Lower lobe of right lung (tissue), 2 donors: ENCODE measurements around the gene EXOC4. TPM values are rescaled to one million over a fixed set of nuclear protein-coding genes. Genes with fewer than 3 reads are reported as not detected.

Experiments used
- ATAC-seq, 2 donors: fragments of 200-7000 bp; cut with Tn5 transposase; one replicate each; pipeline ENCODE4 v1.9.1; 2020 to 2022; ENCODE audit warnings: mild to moderate bottlenecking in 2 of 2, moderate library complexity in 2 of 2
- DNase-seq: peaks from one replicate; pipeline ENCODE4 v3.0.0-alpha.2; 2020
- H3K27ac ChIP-seq: fragments of 200-600 bp; one replicate; pipeline ENCODE4 v1.8.0; 2022
- H3K27me3 ChIP-seq: fragments of 200-600 bp; one replicate; pipeline ENCODE4 v1.8.0; 2022; ENCODE audit warnings: low read depth
- H3K36me3 ChIP-seq: fragments of 200-600 bp; one replicate; pipeline ENCODE4 v1.8.0; 2022; ENCODE audit warnings: mild to moderate bottlenecking
- H3K4me1 ChIP-seq: fragments of 200-600 bp; one replicate; pipeline ENCODE4 v1.8.0; 2022
- H3K4me3 ChIP-seq: fragments of 200-600 bp; one replicate; pipeline ENCODE4 v1.8.0; 2022; ENCODE audit warnings: mild to moderate bottlenecking
- H3K9me3 ChIP-seq: fragments of 200-600 bp; one replicate; pipeline ENCODE4 v1.8.0; 2022
- intact Hi-C: fragments of 100-400 bp; cut with DNase I; formaldehyde crosslinking; loops from one replicate; pipeline ENCODE4 v1.11.0; 2022
- total RNA-seq: library from RNA; stranded (reverse); fragmentation: NEBNext Ultra II Directional; extraction: Animal tissue kit (Norgen Biotek cat#: 25700); gene quantifications from one replicate; pipeline ENCODE4 v1.2.1, GENCODE V29; 2021
- TF ChIP-seq, protein P1 (sequence below): fragments of 200-600 bp; IDR thresholded peaks from one replicate; pipeline ENCODE4 v1.8.0; 2022; ENCODE audit warnings: antibody characterized with exemption, mild to moderate bottlenecking
- donor health status: DM: no; HTN: yes; CAD: no; lungs with severe emphysema.

EXOC4 gene
- total RNA-seq, 1 donor from 2014 or later, result 80.2 TPM

DNA sequence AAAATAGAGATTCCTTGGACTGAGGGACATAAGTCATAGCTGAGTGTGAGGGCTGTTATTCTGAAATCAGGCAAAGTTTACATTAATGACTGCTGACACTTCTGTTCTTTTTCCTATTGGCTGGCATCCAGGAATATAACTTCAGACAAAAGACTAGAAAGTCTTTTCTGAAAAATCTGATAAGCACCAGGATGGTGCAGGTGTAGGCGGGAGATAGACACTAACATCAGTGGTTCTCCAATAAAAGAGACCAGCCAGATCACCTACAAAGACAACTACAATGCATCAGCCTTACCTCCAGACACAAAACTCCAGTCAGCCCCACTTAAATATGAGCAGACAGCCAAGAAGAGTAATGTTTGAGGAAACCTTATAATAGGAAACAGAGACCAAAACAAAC, 705.9 kb downstream of the EXOC4 start:
- H3K4me3 ChIP-seq, result no peak overlapping the region
- intact Hi-C loops, result no loop called here
- no peaks in the 10 kb centered on the region for H3K27me3 ChIP-seq
- no peak overlapping the region for H3K27ac ChIP-seq
- no peaks in the 10 kb centered on the region for H3K9me3 ChIP-seq
- no peaks in the 10 kb centered on the region for H3K36me3 ChIP-seq
- TF ChIP-seq, protein P1, sequence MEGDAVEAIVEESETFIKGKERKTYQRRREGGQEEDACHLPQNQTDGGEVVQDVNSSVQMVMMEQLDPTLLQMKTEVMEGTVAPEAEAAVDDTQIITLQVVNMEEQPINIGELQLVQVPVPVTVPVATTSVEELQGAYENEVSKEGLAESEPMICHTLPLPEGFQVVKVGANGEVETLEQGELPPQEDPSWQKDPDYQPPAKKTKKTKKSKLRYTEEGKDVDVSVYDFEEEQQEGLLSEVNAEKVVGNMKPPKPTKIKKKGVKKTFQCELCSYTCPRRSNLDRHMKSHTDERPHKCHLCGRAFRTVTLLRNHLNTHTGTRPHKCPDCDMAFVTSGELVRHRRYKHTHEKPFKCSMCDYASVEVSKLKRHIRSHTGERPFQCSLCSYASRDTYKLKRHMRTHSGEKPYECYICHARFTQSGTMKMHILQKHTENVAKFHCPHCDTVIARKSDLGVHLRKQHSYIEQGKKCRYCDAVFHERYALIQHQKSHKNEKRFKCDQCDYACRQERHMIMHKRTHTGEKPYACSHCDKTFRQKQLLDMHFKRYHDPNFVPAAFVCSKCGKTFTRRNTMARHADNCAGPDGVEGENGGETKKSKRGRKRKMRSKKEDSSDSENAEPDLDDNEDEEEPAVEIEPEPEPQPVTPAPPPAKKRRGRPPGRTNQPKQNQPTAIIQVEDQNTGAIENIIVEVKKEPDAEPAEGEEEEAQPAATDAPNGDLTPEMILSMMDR, result no peak
- no peaks in the 10 kb centered on the region for H3K4me1 ChIP-seq
- ATAC-seq, result no peak
- no peak for DNase-seq

DNA sequence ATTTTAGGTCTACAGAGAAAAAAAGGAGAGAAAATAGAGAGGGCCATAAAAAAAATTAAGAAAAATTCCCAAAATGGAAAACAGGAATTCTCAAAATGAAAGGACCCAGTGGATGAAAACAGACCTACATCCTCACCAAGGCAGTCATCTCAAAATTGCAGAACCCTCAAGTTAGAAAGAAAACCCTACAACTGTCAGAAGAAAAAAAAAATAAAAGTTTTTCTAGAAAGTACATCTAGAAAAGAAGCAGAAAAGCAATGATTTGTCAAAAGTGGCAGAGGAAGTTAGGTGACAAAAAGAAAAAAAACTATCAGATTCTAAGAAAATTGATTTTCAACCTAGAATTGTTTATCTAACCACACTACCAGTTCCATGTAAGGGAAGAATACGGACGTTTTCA, 706.6 kb downstream of the EXOC4 start:
- ATAC-seq (no peak), DNase-seq (no peak)
- H3K4me3 ChIP-seq, result no peak overlapping the region
- no peaks in the 10 kb centered on the region for H3K9me3 ChIP-seq
- H3K27ac ChIP-seq, result no peak overlapping the region
- H3K36me3 ChIP-seq, result no peaks in the 10 kb centered on the region
- TF ChIP-seq, protein P1, result no peak
- H3K4me1 ChIP-seq, result no peaks in the 10 kb centered on the region
- no peaks in the 10 kb centered on the region for H3K27me3 ChIP-seq
- intact Hi-C loops, result no loop called here

DNA sequence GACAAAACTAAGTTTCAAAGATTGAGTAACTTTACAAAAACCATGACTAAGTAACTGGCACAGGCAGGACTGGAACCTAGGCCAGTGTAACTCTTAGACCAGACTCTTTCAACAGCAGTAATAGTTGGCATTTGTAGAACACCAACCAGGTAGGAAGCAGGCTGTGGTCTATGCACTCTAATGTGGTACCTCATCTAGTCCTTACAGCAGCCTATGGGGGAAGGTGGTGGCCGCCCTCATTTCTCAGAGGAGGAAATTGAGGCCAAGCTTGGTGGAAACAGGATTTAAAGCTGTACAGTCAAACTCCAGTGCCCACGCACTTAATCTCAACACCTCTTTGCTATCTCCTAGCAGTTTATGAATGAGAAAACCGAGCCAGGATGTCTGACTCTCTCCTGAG, 708.8 kb downstream of the EXOC4 start:
- Histone ChIP-seq H3K4me3 (no peak overlapping the region), H3K27me3 (no peaks in the 10 kb centered on the region), H3K36me3 (no peaks in the 10 kb centered on the region), H3K27ac (no peak overlapping the region), H3K9me3 (peaks cover 11% of the 10 kb centered on the region), H3K4me1 (no peaks in the 10 kb centered on the region)
- ATAC-seq (no peak), DNase-seq (no peak)
- TF ChIP-seq, protein P1, result no peak
- intact Hi-C loops, result no loop called here

DNA sequence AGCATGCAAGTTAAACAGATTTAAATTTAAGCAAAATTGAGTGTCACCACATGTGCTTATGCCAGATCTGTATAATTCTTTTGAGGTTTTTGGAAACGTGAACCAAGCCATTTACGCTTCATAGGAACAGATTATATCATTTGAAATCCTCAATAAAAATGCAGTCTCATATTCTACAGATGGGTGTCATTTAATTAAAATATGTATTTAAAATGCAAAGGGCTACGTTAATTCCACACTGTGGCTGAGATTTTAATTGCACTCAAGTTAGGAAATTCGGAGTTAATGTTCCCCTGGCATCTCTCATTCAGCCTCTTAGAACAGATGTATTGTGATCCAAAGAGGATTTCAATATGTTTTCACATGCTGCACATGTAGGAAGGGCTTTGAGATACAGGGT, 709.8 kb downstream of the EXOC4 start:
- TF ChIP-seq, protein P1, result no peak
- no peak overlapping the region for H3K27ac ChIP-seq
- intact Hi-C loops, result no loop called here
- ATAC-seq (no peak), DNase-seq (no peak)
- H3K4me3 ChIP-seq, result no peak overlapping the region
- no peaks in the 10 kb centered on the region for H3K4me1 ChIP-seq
- H3K9me3 ChIP-seq, result peaks cover 14% of the 10 kb centered on the region
- no peaks in the 10 kb centered on the region for H3K36me3 ChIP-seq
- no peaks in the 10 kb centered on the region for H3K27me3 ChIP-seq

DNA sequence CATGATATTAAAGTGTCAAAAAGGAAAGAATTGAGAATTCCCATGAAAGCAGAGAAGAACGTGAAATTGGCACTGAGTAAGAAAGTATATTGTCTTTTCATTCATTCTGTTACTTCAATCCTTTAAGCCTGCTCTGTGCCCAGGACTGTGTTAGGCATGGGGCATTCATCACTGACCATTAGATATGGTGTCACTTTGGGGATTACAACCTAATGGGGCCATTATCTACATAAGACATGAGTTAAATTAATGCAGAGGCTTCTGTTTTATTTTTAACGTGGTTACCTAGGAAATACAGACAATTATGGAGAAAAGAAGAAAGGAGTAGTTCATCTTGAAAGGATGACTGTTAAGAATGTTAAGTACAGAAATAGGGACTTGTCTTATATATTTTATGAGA, 710.8 kb downstream of the EXOC4 start:
- Histone ChIP-seq H3K4me3 (no peak overlapping the region), H3K4me1 (no peaks in the 10 kb centered on the region), H3K36me3 (no peaks in the 10 kb centered on the region), H3K27me3 (no peaks in the 10 kb centered on the region), H3K9me3 (peaks cover 14% of the 10 kb centered on the region), H3K27ac (no peak overlapping the region)
- intact Hi-C loops, result no loop called here
- DNase-seq (no peak), ATAC-seq (no peak)
- TF ChIP-seq, protein P1, result no peak

DNA sequence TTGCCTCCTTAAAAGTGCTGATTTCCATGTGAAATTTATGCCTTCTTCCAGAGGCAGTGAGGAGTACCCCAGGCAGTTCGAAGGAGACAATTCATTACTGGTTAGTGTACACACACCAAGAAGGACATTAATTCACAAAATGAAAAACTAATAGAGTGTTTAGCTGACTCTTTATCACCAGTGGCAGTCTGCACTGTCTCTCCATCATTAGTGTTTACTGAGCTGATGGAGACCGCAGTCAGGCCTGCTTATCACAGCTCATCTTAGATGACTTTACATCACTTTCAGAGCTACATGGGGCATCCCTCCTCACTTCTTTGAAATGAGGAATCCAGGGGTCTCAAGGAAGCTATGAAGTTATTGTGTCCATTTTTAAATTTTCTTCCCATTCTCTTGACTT, 718.7 kb downstream of the EXOC4 start:
- TF ChIP-seq, protein P1, result no peak
- ATAC-seq, result no peak
- no peaks in the 10 kb centered on the region for H3K27me3 ChIP-seq
- H3K36me3 ChIP-seq, result no peaks in the 10 kb centered on the region
- no peak for DNase-seq
- peaks cover 3% of the 10 kb centered on the region for H3K9me3 ChIP-seq
- no peaks in the 10 kb centered on the region for H3K4me1 ChIP-seq
- no peak overlapping the region for H3K4me3 ChIP-seq
- H3K27ac ChIP-seq, result no peak overlapping the region
- intact Hi-C loops, result no loop called here
